Progenitor cell of endocrine pancreas (in vitro differentiated cells): ENCODE data around the gene THTPA. TPM values are rescaled to one million over a fixed set of nuclear protein-coding genes. Genes with fewer than 3 reads are reported as not detected.

ENCODE experiments used
- DNase-seq: peaks from one replicate; pipeline ENCODE4 v3.0.0; 2021; ENCODE audit warnings: low spot score; ENCODE audit not compliant: unreplicated experiment
- H3K27ac Mint-ChIP-seq: 2 replicates; pipeline ENCODE4 v1.8.0; 2021; ENCODE audit warnings: mild to moderate bottlenecking, moderate library complexity, mixed read lengths
- H3K27me3 Mint-ChIP-seq: 2 replicates; pipeline ENCODE4 v1.8.0; 2021; ENCODE audit warnings: mixed read lengths
- H3K36me3 Mint-ChIP-seq: 2 replicates; pipeline ENCODE4 v1.8.0; 2022; ENCODE audit warnings: mixed read lengths; ENCODE audit not compliant: insufficient read depth
- H3K4me1 Mint-ChIP-seq: 2 replicates; pipeline ENCODE4 v1.8.0; 2021; ENCODE audit warnings: low read depth, mixed read lengths
- H3K4me3 Mint-ChIP-seq: 2 replicates; pipeline ENCODE4 v1.8.0; 2021; ENCODE audit warnings: low read depth, mild to moderate bottlenecking, moderate library complexity, mixed read lengths
- H3K9me3 Mint-ChIP-seq: 2 replicates; pipeline ENCODE4 v1.8.0; 2021; ENCODE audit warnings: low read depth, mixed read lengths
- total RNA-seq: library from RNA; stranded (reverse); gene quantifications from 2 replicates; pipeline ENCODE4 v1.2.1, GENCODE V29; 2021
- TF ChIP-seq, protein P1 (sequence below): fragments of 200-600 bp; sonication (generic); IDR thresholded peaks from one replicate; pipeline ENCODE4 v1.5.0; 2021; ENCODE audit warnings: antibody characterized with exemption, mild to moderate bottlenecking; ENCODE audit not compliant: unreplicated experiment

THTPA gene
- total RNA-seq, 1 donor from 2014 or later = 20.6 TPM

DNA sequence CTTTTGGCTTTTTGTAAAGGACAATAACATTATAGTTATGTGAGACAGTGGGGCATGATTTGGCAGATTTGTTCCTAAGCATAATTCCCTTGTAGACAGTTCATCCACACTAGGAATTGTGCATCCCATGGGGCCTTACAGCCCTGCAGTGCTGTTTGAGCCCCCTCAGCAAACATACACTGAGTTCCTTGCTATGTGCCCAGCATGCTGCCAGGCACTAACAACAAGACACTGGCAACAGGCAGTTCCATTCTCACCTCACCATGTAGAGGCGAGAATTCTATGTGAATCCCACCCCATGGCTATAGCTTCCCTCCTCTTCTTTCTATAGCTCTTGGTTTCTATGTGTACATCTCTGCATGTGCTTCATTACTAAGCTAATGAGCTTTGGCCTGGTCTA, 1.9 kb downstream of the THTPA start:
- Mint-ChIP-seq H3K9me3 (no peaks in the 10 kb centered on the region), H3K4me3 (peak overlapping the region; percentile 62), H3K27me3 (no peaks in the 10 kb centered on the region), H3K27ac (no peak overlapping the region), H3K36me3 (peaks cover 13% of the 10 kb centered on the region), H3K4me1 (peaks cover 17% of the 10 kb centered on the region)
- DNase-seq = no peak
- TF ChIP-seq, protein P1, sequence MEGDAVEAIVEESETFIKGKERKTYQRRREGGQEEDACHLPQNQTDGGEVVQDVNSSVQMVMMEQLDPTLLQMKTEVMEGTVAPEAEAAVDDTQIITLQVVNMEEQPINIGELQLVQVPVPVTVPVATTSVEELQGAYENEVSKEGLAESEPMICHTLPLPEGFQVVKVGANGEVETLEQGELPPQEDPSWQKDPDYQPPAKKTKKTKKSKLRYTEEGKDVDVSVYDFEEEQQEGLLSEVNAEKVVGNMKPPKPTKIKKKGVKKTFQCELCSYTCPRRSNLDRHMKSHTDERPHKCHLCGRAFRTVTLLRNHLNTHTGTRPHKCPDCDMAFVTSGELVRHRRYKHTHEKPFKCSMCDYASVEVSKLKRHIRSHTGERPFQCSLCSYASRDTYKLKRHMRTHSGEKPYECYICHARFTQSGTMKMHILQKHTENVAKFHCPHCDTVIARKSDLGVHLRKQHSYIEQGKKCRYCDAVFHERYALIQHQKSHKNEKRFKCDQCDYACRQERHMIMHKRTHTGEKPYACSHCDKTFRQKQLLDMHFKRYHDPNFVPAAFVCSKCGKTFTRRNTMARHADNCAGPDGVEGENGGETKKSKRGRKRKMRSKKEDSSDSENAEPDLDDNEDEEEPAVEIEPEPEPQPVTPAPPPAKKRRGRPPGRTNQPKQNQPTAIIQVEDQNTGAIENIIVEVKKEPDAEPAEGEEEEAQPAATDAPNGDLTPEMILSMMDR = no peak

DNA sequence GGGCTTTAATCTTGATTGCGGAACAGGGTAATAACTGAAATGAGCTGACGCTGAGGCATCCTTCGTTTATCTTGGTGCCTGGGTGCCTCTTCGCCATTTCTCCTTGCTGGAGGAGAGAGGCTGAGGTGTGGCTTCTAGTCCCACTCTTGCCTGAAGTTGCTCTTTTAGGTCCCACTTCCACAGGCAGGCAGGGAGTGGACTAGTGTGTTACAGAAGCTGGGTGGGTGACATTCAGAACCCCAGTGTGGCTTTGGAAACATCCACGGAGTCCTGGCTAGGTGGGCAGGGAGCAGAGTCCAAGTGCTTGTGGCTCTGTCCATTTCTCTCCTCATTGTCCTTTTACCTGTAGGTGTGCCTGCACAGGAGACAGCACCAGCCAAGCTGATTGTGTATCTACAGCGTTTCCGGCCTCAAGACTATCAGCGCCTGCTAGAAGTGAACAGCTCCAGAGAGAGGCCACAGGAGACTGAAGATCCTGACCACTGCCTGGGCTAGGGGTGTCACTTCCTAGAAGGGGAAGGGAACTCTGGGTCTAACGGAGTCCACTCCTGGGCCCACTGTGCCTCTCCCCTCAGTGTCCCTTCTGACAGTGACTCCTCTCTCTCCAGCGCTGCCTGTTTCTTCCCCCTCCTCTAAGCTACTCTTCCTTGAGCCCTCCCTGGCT, 2.4 kb downstream of the THTPA start:
- no peaks in the 10 kb centered on the region for H3K27me3 Mint-ChIP-seq
- no peak for DNase-seq
- H3K4me3 Mint-ChIP-seq = peak overlapping the region; percentile 43
- no peak overlapping the region for H3K27ac Mint-ChIP-seq
- peaks cover 13% of the 10 kb centered on the region for H3K36me3 Mint-ChIP-seq
- TF ChIP-seq, protein P1 = no peak
- H3K4me1 Mint-ChIP-seq = peaks cover 17% of the 10 kb centered on the region
- no peaks in the 10 kb centered on the region for H3K9me3 Mint-ChIP-seq

DNA sequence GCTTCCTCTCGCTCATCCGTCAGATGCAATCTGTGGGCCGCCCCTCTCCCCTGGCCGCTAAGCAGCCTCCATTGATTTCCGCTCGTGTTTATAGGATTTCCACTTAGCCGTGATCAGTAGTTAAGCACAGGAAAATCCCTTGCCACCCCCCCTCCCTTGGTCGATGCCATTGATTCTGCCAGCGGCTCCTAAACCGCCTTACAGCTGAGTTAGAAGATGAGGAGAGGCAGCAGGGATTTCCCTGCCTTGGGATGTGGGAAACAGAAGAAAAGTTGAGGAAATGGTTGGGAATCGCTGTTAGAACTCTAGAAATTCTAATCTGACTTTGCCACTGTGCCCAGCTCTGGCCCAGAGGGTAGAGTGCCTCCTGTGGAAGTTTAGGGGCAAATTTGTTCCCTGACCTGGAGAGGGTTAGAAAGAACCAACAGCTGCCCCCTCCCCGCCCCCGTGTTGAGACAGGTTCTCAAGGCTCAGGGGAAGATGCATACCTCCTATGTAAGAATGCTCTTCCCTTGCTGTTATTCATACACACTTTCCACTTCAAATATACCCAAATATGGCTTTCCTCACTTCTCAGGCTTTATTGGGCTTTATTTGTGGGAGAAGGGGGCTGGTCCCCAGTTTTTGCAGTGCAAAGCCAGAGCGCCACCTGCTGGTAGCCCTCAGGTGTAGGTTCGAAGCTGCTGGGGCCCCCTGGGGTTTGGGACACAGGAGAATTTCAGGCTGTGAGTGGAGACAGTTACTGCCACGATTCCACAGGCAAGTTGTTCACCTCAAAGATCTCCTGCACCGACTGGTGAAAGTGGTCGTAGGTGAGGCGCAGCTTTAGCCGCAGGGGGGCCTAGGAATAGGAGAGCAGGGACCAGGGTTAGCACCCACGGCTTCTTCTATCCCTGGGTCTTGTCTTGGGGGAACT, 3.2 kb downstream of the THTPA start:
- TF ChIP-seq, protein P1 = peak; percentile 89
- Mint-ChIP-seq H3K27me3 (no peaks in the 10 kb centered on the region), H3K4me3 (no peak overlapping the region), H3K4me1 (peaks cover 17% of the 10 kb centered on the region), H3K36me3 (peaks cover 14% of the 10 kb centered on the region), H3K9me3 (no peaks in the 10 kb centered on the region), H3K27ac (no peak overlapping the region)
- DNase-seq = peak; percentile 50

DNA sequence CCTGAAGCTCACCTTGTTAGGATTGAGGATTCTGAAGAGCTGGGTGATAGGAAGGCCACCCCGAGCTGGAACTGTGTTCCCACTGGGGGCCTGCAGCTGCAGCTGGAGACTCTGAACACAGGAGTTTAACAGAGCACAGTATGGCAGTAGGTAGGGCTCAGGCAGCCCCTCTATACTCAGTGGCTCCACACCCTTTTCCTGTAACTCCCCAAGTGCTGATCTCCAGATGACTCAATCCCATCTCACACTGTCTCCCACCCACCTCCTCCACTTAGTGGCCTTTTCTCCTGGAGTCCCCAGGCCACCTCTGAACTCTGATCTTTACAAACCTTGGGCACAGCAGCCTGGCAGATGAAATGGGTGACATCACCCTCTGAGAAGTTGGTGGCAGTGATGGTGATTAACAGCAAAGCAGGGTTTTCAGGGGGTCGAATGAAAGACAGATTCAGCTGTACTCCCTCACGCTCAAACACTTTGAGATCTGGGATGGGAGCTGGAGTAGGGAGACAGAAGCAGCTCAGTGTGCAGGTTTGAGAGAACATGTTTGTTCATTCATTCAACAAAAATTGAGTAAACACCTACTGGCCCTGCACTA, 4.0 kb downstream of the THTPA start:
- Mint-ChIP-seq H3K27me3 (no peaks in the 10 kb centered on the region), H3K27ac (peak overlapping the region; percentile 67), H3K4me3 (no peak overlapping the region), H3K4me1 (peaks cover 17% of the 10 kb centered on the region), H3K9me3 (no peaks in the 10 kb centered on the region), H3K36me3 (peaks cover 16% of the 10 kb centered on the region)
- TF ChIP-seq, protein P1 = no peak
- DNase-seq = no peak

DNA sequence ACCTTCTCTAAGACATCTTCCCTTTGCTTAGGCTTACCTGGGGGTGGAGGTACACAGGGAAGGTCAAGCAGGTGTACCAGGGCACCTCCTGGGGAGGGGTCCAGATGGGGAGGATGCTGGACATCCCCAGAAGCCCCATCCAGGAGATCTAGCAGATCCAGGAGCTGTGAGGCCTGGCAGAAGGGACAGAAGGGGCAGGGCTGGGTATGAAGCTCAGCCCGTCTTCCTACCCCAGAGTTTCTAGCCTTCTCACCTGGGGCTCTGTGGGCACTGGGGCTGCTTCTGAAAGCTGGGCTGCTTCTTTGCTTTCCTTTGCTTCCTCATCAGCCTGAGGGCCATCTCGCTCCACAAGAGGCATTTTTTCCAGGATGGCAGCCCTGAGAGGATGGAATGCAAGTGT, 5.2 kb downstream of the THTPA start:
- no peaks in the 10 kb centered on the region for H3K9me3 Mint-ChIP-seq
- no peak overlapping the region for H3K4me3 Mint-ChIP-seq
- no peaks in the 10 kb centered on the region for H3K27me3 Mint-ChIP-seq
- TF ChIP-seq, protein P1 = no peak
- H3K27ac Mint-ChIP-seq = no peak overlapping the region
- DNase-seq = no peak
- peaks cover 14% of the 10 kb centered on the region for H3K4me1 Mint-ChIP-seq
- H3K36me3 Mint-ChIP-seq = peaks cover 16% of the 10 kb centered on the region
